Measurements from ENCODE around the gene CACNA2D2.

Gene CACNA2D2

GRCh38 chr3:50358911-50359759 lies 144.3 kb downstream of the CACNA2D2 start, which contains the start of gene TMEM115:
Gene TMEM115, minus strand, starts transcription at chr3:50359521. Its CDS starts 458 bp downstream, at chr3:50359063.
- peak; percentile 87 for DNase-seq

GRCh38 chr3:50358355-50358910 lies 145.0 kb downstream of the CACNA2D2 start:
- no peak for DNase-seq

GRCh38 chr3:50357481-50357880 lies 146.0 kb downstream of the CACNA2D2 start:
- no peak for DNase-seq

- DNase-seq: no peak
Observed at GRCh38 chr3:50356553-50356952, 146.9 kb downstream of the CACNA2D2 start.

GRCh38 chr3:50355829-50356552 lies 147.4 kb downstream of the CACNA2D2 start:
- no peak for DNase-seq

- DNase-seq: no peak
Observed at GRCh38 chr3:50354850-50355249, 148.6 kb downstream of the CACNA2D2 start.

- DNase-seq: no peak
Observed at GRCh38 chr3:50354186-50354764, 149.2 kb downstream of the CACNA2D2 start.

- DNase-seq: no peak
Observed at GRCh38 chr3:50353245-50354004, 150.0 kb downstream of the CACNA2D2 start.

- DNase-seq: no peak
Observed at GRCh38 chr3:50352781-50353180, 150.7 kb downstream of the CACNA2D2 start.

GRCh38 chr3:50351323-50351697 lies 152.1 kb downstream of the CACNA2D2 start:
- no peak for DNase-seq

- DNase-seq: peak; percentile 75
Observed at GRCh38 chr3:50350527-50351322, 152.7 kb downstream of the CACNA2D2 start, which contains the start of the genes CYB561D2 and NPRL2. Gene CYB561D2, plus strand, starts transcription at chr3:50350862. Its CDS starts 572 bp downstream, at chr3:50351434. Gene NPRL2, minus strand, starts transcription at chr3:50350775. Its CDS starts 123 bp downstream, at chr3:50350652.

- no peak for DNase-seq
Observed at GRCh38 chr3:50350213-50350526, 153.3 kb downstream of the CACNA2D2 start.

GRCh38 chr3:50347187-50347813 lies 156.1 kb downstream of the CACNA2D2 start:
- DNase-seq: peak; percentile 49

- DNase-seq: peak; percentile 28
Observed at GRCh38 chr3:50345586-50346234, 157.7 kb downstream of the CACNA2D2 start, which contains the start of gene ZMYND10. Gene ZMYND10, minus strand, starts transcription at chr3:50345732. Its CDS starts 153 bp downstream, at chr3:50345579.

GRCh38 chr3:50345008-50345407 lies 158.4 kb downstream of the CACNA2D2 start:
- DNase-seq: no peak

- DNase-seq: no peak
Observed at GRCh38 chr3:50342813-50343633, 160.4 kb downstream of the CACNA2D2 start.

- no peak for DNase-seq
Observed at GRCh38 chr3:50341996-50342650, 161.3 kb downstream of the CACNA2D2 start.

GRCh38 chr3:50341537-50341936 lies 161.9 kb downstream of the CACNA2D2 start:
- DNase-seq: no peak
